ENCODE data around the gene FKBP7. TPM values are rescaled to one million over a fixed set of nuclear protein-coding genes. Genes with fewer than 3 reads are reported as not detected.

Gene FKBP7
- total and polyA plus RNA-seq, 2 of the 13 experiments (the other 11 are each of a cell fraction or from before 2014, with no cell fraction given), result 12.4 to 14.8 TPM

DNA sequence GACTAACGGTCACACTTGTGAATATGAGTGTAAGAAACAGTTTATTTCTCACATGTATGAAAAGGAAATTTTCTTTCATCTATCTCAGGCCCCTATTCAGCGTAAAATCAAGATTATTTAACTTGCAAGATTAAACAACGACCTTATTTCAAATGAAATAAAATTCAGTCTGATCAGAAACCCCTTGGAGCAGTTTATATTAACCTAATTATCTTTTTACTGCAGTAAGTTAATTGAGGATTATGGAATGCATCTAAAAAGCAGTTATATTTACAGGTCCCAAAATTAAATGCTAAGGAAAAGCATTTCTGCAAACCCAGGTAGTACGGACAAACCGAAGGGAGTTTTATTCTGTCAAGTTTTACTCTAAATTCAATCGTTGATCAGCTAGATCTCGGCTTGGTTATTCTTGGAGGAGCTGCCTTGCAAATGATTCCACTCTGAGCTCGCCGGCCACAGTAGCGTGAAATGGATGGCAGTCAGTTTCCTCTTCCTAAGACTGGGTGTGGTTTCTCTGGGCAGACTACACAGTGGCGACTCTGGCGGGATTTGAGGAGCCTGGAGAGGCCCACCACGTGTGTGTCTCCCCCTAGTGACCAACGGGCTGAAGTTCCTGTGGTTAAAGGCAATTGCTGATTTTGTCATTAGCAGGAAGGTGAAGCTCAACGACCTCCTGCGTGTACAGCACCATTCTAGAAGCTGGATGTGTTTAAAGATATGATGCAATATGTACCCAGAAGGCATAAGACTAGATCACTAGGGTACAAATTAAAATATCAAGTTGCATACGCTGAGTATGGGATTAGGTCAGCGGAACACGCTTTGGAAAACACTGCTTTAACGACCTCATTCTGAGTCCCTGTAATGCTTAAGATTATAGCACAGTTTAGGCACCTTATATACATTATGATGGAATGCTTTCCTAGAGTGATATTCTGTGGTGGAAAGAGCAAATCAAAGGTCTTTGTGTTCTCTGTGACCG lies 63.8 kb downstream of the FKBP7 start (continued):
- TF ChIP-seq, protein P1, sequence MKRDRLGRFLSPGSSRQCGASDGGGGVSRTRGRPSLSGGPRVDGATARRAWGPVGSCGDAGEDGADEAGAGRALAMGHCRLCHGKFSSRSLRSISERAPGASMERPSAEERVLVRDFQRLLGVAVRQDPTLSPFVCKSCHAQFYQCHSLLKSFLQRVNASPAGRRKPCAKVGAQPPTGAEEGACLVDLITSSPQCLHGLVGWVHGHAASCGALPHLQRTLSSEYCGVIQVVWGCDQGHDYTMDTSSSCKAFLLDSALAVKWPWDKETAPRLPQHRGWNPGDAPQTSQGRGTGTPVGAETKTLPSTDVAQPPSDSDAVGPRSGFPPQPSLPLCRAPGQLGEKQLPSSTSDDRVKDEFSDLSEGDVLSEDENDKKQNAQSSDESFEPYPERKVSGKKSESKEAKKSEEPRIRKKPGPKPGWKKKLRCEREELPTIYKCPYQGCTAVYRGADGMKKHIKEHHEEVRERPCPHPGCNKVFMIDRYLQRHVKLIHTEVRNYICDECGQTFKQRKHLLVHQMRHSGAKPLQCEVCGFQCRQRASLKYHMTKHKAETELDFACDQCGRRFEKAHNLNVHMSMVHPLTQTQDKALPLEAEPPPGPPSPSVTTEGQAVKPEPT (CRISPR knock-in tag; IDR thresholded peaks at IDR 0.05; ENCODE audit: low read depth), result 0 out of 2 replicates have a peak, but pooled peaks have one; percentile 52
- TF ChIP-seq ZNF644 (CRISPR knock-in tag; IDR thresholded peaks at IDR 0.05; ENCODE audit: low read depth) (peak; percentile 60), YEATS2 (CRISPR knock-in tag; IDR thresholded peaks at IDR 0.05; ENCODE audit: borderline replicate concordance) (0 out of 2 replicates have a peak, but pooled peaks have one; percentile 67), ZFP36 (IDR thresholded peaks at IDR 0.05; ENCODE audit: borderline replicate concordance, low read depth, low read length, partially characterized antibody) (peak; percentile 14), MXI1 (IDR thresholded peaks at IDR 0.05; ENCODE audit: borderline replicate concordance, low read depth, low read length) (peak; percentile 54; the same call in 1 of the 3 replicates), KDM4B (CRISPR knock-in tag; IDR thresholded peaks at IDR 0.05) (0 out of 2 replicates have a peak, but pooled peaks have one; percentile 17), MIER2 (CRISPR knock-in tag; IDR thresholded peaks at IDR 0.05) (peak; percentile 73; the same call in 1 of the 2 replicates), CBX2 (IDR thresholded peaks at IDR 0.05; ENCODE audit: low read depth, low read length) (no peak), CBX2 (CRISPR knock-in tag; IDR thresholded peaks at IDR 0.05; ENCODE audit: low read depth) (peak; percentile 71; the same call in 1 of the 2 replicates), SIN3A (IDR thresholded peaks at IDR 0.05; ENCODE audit: borderline replicate concordance, low read depth, low read length) (peak; percentile 70; the same call in 1 of the 2 replicates)
- TF ChIP-seq, protein P2, sequence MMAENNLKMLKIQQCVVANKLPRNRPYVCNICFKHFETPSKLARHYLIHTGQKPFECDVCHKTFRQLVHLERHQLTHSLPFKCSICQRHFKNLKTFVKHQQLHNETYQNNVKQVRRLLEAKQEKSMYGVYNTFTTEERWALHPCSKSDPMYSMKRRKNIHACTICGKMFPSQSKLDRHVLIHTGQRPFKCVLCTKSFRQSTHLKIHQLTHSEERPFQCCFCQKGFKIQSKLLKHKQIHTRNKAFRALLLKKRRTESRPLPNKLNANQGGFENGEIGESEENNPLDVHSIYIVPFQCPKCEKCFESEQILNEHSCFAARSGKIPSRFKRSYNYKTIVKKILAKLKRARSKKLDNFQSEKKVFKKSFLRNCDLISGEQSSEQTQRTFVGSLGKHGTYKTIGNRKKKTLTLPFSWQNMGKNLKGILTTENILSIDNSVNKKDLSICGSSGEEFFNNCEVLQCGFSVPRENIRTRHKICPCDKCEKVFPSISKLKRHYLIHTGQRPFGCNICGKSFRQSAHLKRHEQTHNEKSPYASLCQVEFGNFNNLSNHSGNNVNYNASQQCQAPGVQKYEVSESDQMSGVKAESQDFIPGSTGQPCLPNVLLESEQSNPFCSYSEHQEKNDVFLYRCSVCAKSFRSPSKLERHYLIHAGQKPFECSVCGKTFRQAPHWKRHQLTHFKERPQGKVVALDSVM (CRISPR knock-in tag; IDR thresholded peaks at IDR 0.05), result peak; percentile 34; the same call in 1 of the 2 replicates
- TF ChIP-seq, protein P3, sequence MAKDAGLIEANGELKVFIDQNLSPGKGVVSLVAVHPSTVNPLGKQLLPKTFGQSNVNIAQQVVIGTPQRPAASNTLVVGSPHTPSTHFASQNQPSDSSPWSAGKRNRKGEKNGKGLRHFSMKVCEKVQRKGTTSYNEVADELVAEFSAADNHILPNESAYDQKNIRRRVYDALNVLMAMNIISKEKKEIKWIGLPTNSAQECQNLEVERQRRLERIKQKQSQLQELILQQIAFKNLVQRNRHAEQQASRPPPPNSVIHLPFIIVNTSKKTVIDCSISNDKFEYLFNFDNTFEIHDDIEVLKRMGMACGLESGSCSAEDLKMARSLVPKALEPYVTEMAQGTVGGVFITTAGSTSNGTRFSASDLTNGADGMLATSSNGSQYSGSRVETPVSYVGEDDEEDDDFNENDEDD (CRISPR knock-in tag; IDR thresholded peaks at IDR 0.05; ENCODE audit: borderline replicate concordance), result peak; percentile 86; the same call in 1 of the 2 replicates
- TF ChIP-seq, protein P4, sequence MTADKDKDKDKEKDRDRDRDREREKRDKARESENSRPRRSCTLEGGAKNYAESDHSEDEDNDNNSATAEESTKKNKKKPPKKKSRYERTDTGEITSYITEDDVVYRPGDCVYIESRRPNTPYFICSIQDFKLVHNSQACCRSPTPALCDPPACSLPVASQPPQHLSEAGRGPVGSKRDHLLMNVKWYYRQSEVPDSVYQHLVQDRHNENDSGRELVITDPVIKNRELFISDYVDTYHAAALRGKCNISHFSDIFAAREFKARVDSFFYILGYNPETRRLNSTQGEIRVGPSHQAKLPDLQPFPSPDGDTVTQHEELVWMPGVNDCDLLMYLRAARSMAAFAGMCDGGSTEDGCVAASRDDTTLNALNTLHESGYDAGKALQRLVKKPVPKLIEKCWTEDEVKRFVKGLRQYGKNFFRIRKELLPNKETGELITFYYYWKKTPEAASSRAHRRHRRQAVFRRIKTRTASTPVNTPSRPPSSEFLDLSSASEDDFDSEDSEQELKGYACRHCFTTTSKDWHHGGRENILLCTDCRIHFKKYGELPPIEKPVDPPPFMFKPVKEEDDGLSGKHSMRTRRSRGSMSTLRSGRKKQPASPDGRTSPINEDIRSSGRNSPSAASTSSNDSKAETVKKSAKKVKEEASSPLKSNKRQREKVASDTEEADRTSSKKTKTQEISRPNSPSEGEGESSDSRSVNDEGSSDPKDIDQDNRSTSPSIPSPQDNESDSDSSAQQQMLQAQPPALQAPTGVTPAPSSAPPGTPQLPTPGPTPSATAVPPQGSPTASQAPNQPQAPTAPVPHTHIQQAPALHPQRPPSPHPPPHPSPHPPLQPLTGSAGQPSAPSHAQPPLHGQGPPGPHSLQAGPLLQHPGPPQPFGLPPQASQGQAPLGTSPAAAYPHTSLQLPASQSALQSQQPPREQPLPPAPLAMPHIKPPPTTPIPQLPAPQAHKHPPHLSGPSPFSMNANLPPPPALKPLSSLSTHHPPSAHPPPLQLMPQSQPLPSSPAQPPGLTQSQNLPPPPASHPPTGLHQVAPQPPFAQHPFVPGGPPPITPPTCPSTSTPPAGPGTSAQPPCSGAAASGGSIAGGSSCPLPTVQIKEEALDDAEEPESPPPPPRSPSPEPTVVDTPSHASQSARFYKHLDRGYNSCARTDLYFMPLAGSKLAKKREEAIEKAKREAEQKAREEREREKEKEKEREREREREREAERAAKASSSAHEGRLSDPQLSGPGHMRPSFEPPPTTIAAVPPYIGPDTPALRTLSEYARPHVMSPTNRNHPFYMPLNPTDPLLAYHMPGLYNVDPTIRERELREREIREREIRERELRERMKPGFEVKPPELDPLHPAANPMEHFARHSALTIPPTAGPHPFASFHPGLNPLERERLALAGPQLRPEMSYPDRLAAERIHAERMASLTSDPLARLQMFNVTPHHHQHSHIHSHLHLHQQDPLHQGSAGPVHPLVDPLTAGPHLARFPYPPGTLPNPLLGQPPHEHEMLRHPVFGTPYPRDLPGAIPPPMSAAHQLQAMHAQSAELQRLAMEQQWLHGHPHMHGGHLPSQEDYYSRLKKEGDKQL (CRISPR knock-in tag; IDR thresholded peaks at IDR 0.05; ENCODE audit: low read depth), result 0 out of 2 replicates have a peak, but pooled peaks have one; percentile 45
- TF ChIP-seq, protein P5, sequence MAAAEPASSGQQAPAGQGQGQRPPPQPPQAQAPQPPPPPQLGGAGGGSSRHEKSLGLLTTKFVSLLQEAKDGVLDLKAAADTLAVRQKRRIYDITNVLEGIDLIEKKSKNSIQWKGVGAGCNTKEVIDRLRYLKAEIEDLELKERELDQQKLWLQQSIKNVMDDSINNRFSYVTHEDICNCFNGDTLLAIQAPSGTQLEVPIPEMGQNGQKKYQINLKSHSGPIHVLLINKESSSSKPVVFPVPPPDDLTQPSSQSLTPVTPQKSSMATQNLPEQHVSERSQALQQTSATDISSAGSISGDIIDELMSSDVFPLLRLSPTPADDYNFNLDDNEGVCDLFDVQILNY (CRISPR knock-in tag; conservative IDR thresholded peaks at IDR 0.05), result 0 out of 2 replicates have a peak, but pooled peaks have one; percentile 48
